Jurkat, Clone E6-1 (cell line): ENCODE measurements around the gene UTP11.
A peak's percentile ranks its signal among the peaks of the same experiment; 100 is the strongest.

ENCODE experiments used
- DNase-seq: peaks from one replicate; pipeline ENCODE4 v3.0.0-alpha.2; 2011; ENCODE audit warnings: low read depth, low spot score
- H3K4me3 ChIP-seq: 2 replicates; pipeline ENCODE4 v1.5.1; 2011; ENCODE audit warnings: mild to moderate bottlenecking, low read length, control low read depth, moderate library complexity

Gene UTP11

DNA sequence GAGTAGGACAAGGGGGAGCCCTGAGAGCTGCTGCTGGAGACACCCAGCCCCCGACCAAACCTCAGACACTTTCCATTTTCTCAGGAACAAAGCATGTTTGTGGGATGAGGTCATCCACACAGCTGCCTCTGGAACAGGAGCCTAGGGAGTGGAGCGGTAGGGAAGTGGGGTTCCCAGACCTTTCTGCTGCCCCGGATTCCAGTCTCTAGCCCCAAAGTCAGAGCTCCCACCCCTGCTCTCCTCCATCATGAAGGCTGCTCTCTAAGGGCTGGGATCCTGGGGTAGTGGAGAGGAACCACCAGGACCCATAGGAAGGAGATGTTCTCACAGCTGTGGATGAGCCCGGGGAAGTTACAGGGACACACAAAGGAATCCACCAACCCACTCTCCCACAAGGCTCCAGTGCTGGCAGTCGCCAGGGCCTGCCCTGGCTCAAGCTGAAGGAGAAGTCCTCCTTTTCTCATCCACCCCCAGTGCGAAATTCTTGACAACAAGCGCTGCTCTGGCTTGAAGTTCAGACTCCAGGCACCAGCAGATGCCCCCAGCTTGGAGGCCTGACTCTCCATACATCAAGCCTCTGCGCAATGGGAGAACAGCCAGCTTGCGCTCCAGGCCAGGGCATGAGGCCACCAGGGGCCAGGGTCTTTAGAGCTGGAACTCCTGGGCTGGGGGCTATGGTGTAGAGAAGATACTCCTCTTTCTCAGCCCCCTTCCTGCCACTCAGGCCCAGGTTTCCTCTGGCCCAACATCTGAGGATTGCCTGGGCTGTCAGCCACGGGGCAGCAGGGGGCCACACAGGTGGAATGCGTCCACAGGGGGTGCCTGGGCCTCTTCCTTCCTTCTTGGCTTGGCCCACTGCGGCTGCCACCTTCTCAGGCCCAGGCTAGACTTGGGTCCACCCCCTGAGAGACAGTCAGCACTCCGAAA is 11.7 kb upstream of the UTP11 start:
- no peak for DNase-seq
- no peak overlapping the region for H3K4me3 ChIP-seq

DNA sequence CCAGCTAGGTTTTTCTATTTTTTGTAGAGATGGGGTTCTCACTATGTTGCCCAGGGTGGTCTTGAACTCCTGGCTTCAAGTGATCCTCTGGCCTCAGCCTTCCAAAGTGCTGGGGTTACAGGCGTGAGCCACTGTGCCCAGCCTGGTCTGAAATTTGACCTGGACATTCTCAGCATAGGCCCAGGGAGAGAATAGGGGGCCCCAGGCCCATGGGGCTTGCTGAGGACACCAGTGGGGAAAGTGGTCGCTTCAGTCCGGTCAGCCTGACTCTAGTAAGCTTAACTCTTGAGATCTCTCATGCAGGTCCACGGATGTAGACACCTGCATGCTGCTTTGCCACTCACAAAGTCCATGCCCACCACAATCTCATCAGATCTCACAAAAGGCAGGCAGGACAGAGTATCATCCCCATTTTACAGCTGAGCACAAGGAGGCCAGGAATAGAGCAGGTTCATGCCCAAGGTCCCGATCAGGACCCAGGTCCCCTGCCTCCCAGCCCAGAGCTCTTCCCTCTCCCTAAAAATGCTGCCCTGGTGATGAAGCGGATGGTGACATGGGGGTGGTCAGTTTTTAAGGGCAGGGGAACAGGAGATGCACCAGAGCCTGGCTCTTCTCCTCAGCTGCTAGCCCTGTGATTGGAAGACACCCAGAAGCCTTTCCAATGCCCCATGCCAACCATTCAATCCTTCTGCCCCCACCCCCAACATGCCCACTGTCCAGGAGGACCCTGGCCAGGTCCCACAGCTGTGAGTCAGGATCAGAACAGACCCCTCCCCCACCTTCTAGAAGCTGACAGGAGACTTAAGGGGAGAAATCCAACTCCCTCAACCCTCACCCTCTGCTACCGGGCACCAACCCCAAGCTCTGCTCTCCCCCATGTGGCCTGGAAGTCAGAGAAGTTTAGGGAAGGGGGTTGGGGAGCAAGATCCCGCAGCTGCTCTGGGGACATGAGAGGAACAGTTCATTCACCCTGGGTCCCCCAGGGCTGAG is 9.0 kb upstream of the UTP11 start:
- H3K4me3 ChIP-seq, result no peak overlapping the region
- no peak for DNase-seq

DNA sequence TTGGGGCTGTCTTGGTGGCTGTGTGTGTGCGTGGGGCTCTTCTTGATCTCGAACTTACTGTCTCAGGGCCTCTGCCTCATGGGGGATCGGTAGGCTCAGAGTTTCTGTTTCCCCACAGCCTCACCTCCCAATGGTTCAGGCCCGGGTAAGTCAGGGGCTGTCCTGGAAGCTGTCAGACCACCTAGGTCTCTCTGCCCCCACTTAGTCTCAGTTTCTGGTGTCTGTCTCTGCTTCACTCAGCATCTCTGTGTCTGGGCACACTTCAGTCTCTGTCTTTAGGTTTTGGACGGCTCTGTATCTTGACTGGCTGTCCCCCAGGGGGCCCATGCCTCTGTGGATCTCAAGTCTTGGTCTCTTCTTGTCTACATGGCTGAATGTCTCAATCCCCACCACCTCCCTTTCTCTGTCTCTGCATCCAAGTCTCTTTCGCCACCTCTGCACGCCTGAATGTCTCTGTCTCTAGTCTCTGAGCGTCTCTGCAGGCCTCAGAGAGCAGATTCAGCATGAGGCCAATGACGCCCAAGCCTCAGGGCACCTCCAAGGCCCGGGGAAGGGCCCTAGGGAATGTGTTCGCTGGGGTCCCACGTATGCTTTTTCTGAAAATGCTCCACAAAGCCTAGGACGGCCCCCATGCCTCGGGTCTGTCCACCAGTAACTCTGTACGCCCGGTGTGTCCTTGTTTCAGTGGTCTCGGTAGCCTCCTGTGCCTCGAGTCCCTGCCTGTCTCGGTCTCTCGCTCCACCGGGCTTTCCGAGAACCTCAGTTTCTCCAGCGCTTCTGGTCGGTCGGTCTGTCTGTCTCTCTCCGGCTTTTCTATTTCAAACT is 8.0 kb upstream of the UTP11 start:
- DNase-seq, result no peak
- H3K4me3 ChIP-seq, result peak overlapping the region; percentile 63

DNA sequence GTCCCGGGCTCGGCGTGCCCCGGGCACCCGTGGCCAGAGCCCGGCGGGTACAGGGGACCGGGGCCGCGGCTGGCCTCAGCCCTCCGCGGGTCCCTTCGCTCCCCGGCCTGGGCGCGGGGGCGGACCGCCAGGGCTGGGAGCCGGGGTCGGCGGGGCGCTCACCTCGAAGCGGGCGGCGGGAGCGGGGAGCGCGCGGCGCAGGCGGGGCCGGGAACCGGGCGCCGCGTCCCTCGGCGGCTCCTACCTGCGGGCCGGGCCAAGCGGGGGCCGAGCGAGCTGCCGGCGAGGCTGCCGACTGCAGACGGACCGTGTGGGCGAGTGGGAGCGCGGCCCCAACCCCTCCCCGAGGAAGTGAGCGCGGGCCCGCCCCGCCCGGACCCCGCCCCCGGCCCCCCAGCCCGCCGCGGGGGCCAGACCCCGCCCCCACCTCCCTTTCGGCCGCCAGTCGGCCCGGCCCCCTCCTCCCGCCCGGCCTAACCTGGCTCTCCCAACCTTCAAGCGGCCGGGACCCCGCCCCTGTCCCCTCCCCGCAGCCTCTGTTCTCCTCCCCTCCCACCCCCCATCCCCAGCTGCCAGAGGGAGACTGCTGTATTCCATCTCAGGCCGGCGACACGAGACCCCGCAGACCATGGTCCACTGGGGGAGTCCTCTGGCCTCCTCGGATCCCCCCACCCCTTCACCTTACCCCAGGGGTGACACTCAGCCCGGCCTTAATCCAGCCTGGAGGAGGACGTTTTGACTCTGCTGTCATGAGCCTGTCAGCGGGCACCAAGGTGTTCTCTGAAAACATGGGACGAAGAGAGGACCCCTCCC is 7.1 kb upstream of the UTP11 start, which contains the start of gene FHL3:
FHL3 (minus strand) TSS at position 320 of the 813 bp plus-strand sequence. CDS start 6,102 bp downstream, outside the sequence.
- DNase-seq, result peak; percentile 33
- peak within 1 kb of the TSS; percentile 63 for H3K4me3 ChIP-seq

DNA sequence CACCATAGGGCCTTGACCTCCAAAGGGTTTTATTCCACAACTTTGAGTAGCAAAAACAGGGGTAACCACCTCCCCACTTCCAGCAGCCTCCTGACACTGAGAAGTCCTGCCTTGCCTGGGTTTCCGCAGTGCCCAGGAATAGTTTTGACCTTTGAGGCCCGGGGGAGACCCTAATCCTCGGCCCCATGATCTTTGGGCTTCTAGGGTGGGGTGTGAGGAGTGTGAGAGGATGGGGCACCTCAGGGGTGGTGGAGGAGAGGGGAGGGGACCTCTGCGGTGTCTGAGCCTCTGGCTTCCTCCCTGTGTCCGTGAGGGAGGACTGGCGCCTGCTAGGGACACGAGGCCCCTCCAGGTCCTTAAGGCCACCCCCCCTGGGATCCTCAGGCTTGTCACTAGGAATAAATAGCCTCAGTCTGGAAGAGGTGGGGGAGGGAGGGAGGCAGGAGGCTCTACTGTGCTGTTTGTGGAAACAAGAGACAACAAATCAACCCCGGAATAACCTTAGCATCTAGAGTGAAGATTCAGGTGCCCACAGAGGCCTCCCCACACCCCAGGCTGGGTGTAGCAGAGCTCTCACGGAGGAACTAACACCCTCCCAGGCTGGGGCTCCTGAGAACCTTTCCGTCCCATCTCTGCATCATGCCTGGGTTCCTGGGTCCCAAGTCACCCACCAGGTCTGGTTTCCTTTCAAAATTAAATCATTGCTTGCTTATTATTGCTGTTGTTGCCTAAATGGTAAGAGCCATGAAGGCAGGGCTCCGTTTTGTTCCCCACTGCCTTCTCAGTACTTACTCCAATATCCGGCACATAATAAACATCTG is 6.3 kb upstream of the UTP11 start:
- DNase-seq, result no peak
- peak overlapping the region; percentile 63 for H3K4me3 ChIP-seq

DNA sequence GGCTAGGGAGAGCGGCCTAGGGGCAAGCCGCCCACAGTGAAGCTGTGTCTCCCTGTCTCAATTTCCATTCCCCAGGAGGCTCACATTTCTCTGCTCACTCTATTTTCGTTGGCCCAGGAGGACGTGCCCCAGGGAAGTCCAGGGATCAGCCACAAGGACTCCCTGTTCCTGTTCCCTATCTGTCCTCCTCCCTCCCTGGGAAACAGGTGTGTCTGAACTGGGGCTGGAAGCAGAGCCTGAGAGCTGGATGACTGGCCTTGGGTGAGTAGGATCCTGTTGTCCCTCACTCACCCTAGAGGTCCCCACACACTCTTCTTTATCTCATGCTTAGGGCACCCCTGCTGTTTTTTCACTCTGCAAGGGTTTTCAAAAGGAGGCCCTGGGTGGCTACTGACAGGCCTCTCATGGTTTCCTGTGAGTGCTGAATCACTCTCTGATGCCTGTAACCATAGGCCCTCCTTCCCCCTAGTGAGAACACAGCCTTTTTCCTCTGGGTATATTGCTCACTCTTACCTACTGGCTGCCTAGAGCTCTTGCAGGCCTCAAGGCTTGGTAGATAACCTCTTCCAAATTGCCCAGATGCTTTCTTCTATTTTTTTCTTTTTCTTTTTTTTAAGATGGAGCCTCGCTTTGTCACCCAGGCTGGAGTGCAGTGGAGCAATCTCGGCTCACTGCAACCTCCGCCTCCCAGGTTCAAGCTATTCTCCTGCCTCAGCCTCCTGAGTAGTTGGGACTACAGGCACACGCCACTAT is 3.3 kb upstream of the UTP11 start:
- DNase-seq, result peak; percentile 76

DNA sequence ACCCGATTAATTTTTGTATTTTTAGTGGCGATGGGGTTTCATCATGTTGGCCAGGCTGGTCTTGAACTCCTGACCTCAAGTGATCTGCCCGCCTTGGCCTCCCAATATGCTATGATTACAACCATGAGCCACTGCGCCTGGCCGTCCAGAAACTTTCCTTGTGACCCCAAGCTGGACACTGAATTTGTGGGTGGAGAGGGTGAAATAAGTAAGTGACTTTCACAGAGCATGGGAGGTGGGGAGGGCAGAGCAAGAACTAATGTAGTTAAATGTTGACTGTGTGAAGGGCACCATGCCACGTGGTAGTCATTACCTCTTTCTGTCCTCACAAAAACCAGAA is 2.7 kb upstream of the UTP11 start:
- no peak overlapping the region for H3K4me3 ChIP-seq
- DNase-seq, result no peak

More for the DNA sequence above, 3.3 kb upstream of the UTP11 start:
- H3K4me3 ChIP-seq, result no peak overlapping the region

DNA sequence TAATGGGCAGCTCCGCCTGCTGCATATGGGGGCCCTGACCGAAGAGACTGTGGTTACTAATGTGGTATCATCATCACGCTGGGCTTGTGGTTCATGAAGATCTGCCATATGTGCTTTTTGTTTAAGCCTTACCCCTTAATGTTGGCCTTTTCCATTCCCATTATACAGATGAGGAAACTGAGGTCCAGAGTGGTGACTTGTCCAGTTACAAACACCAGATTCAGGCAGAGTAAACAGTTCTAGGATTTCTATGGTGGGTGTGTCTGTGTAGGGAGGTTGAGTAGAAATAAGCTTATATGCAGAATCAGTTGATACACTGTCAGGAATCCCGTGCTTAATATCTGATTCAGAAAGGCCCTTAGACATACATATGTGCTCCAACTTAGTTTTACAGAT is 691 bp downstream of the UTP11 start:
- DNase-seq, result no peak
- H3K4me3 ChIP-seq, result peak overlapping the region; percentile 80

DNA sequence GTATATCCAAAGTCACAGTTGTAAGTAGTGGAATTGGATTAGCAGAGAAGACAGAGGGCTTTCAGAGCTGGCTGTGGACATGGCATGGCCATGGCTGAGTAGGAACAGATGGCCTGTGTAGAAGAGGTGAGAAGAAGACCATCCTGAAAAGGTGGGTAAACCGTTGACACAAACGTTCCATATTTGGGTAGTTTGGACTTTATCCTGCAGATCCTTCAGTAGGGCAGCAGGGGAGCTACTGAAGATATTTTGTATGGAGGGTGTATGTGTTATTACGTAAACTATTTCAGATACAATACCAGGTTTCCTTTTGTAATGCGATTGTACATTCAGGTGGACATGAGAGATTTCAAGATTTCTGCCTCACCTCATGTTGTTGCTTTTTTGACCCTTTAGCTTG is 1.6 kb downstream of the UTP11 start:
- H3K4me3 ChIP-seq, result no peak overlapping the region
- no peak for DNase-seq

DNA sequence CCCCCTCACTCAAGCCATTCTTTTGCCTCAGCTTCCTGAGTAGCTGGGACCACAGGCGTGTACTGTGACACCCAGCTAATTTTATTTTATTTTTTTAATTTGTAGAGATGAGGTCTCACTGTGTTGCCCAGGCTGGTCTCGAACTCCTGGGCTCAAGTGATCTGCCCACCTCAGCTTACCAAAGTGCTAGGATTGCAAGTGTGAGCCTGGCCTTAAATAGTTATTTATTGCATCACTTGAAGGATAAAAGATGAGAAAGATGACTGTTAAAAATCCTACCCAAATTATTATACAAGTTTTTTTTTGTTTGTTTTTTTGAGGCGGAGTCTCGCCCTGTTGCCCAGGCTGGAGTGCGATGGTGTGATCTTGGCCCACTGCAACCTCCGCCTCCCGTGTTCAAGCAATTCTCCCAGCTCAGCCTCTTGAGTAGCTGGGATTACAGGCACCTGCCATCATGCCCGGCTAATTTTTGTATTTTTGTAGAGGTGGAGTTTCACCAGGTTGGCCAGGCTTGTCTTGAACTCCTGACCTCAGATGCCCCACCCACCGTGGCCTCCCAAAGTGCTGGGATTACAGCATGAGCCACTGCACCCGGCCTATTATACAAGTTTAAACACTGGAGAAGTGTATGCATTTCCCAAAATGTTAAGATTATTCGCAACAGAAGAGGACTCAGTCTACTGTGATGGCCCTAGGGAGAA is 2.3 kb downstream of the UTP11 start:
- no peak overlapping the region for H3K4me3 ChIP-seq
- DNase-seq, result no peak

DNA sequence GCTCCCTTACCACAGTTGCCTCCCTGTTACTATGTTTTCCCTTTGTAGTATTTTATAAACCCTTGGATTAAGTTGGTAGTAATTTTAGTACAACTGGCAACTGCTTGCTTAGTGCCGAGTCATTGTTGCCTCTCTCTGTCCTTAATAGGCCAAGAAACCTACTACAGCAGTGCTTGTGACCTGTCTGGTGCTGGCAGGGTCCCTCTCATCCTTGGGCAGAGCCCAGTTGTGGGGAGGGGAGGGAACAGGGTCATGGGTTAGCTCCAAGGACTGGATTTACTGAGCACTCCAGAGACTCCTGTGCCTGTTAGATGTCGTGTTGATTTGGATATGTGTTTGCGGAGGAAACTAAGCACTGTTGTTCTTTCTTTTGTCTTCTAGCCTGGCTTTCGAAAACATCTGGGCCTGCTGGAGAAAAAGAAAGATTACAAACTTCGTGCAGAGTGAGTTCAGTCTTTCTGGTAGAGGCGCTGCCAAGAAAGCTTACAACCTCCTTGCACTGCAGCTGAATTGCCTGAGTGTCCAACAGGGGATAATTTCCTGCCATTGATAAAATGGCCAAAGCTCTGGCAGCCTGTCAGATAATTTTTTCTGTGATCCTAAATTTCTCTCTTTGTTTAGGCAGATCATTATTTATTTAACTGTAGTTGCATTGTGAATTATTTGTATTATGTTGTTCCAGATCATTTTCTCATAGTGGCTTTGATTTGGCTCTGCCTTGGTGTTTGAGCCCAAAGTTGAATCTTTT is 3.6 kb downstream of the UTP11 start:
- no peak for DNase-seq
- no peak overlapping the region for H3K4me3 ChIP-seq

DNA sequence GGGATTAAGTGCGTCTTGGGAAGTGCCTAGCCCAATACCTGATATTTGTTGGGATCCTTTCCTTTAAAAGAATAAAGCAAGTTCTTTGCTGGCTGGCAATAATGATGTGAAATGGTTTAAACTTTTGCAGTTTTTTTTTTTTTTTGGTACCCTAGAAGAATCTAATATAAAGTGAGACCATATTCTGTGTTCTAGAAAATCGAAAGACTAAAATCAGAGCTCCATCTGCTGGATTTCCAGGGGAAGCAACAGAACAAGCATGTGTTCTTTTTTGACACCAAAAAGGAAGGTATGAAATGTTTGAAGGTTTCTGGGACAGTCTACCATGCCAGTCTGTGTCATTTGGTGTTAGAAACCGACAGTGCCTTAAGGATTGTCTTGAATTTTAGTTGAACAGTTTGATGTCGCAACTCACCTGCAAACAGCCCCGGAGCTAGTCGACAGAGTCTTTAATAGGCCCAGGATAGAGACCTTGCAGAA is 6.4 kb downstream of the UTP11 start:
- H3K4me3 ChIP-seq, result no peak overlapping the region
- no peak for DNase-seq

DNA sequence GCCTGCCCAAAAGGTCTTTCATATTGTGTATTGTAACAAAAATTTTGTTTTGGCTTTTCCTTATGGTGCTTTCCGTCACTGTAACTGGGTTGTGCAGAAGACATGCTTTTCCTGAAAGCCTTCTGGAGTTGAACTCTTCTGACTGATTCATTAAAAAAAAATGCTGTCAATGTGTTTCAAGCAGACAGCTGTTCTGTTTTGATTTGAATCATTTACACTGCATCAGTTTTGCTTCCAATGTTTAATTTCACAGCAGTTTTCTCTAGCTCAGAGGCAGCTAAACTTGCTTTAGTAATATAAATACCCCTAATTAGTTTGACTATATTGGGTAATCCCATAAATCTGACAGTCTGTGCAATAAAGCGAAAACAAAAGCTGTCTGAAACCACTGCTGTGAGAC is 7.9 kb downstream of the UTP11 start:
- DNase-seq, result no peak
- H3K4me3 ChIP-seq, result no peak overlapping the region

DNA sequence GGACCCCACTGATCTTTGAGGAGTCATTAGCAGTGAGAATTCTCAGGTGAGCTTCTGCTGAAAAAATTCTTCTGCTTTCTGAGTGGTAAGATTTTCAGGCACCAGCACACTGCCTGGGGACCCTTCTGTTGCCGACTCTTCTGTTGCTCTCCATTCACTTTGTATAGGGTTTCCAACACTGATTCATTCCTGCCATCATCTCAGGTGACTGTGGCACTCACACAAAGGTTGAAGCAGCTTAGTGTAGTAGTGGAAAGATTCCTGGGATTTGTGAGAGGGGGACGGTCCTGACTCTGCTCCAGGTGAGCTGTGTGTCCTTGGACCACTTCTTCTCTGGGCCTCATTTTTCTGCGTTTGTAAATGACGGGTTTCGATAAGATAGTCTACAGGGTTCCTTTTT is 9.4 kb downstream of the UTP11 start:
- H3K4me3 ChIP-seq, result no peak overlapping the region
- no peak for DNase-seq

DNA sequence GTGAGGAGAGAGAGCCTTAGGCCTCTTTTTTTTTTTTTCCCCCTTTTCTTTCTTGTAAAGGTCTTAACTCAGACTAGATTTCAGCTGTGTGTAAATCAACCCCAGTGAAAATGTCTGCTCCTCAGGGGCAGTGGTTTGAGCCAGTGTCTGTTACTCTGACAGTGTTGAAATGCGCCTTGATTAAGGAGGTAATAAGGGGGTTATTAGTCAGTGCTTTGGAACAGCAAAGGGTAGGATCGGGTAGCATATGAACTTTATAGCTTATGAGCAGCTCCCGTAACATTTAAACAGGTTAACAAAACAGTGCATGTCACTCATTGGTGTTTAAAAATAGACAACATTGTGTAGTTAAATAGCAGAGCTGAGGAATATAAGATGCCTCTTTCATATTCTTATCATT is 10.3 kb downstream of the UTP11 start:
- H3K4me3 ChIP-seq, result no peak overlapping the region
- no peak for DNase-seq
